Activated naive CD4-positive, alpha-beta T cell treated with anti-CD3 and anti-CD28 coated beads, Interleukin-2, amount 50 U/mL, for 24 hours (primary cell): ENCODE data around the gene CFLAR.

Experiments used
- H3K27ac Mint-ChIP-seq: one replicate; pipeline ENCODE4 v1.8.0; 2021; ENCODE audit warnings: mild to moderate bottlenecking, mixed read lengths
- H3K27me3 Mint-ChIP-seq: one replicate; pipeline ENCODE4 v1.8.0; 2021; ENCODE audit warnings: mixed read lengths
- H3K36me3 Mint-ChIP-seq: one replicate; pipeline ENCODE4 v1.8.0; 2021; ENCODE audit warnings: mixed read lengths
- H3K4me1 Mint-ChIP-seq: one replicate; pipeline ENCODE4 v1.8.0; 2021; ENCODE audit warnings: mixed read lengths
- H3K4me3 Mint-ChIP-seq: one replicate; pipeline ENCODE4 v1.8.0; 2021; ENCODE audit warnings: mild to moderate bottlenecking, mixed read lengths
- H3K9me3 Mint-ChIP-seq: one replicate; pipeline ENCODE4 v1.8.0; 2021; ENCODE audit warnings: mixed read lengths

CFLAR gene

GRCh38 chr2:201116115-201116958, at the start of gene CFLAR:
CFLAR (plus strand) TSS chr2:201116164; CDS start chr2:201129866, 13,702 bp downstream.
- Mint-ChIP-seq H3K36me3 (peaks cover 10% of the 10 kb centered on the region), H3K9me3 (no peaks in the 10 kb centered on the region), H3K27ac (peak within 1 kb of the TSS; percentile 100), H3K4me1 (peaks cover 27% of the 10 kb centered on the region), H3K27me3 (no peaks in the 10 kb centered on the region), H3K4me3 (peak within 1 kb of the TSS; percentile 96)

GRCh38 chr2:201070948-201071478, 45.0 kb upstream of the CFLAR start:
- Mint-ChIP-seq H3K27me3 (no peaks in the 10 kb centered on the region), H3K4me3 (peak overlapping the region; percentile 98), H3K27ac (peak overlapping the region; percentile 95), H3K36me3 (no peaks in the 10 kb centered on the region), H3K4me1 (peaks cover 66% of the 10 kb centered on the region), H3K9me3 (no peaks in the 10 kb centered on the region)

GRCh38 chr2:201071479-201072200, 44.3 kb upstream of the CFLAR start, which contains the start of the genes HYCC2 and NDUFB3:
HYCC2 (minus strand) TSS chr2:201071671; CDS start chr2:201024009, 47,662 bp downstream.
NDUFB3 (plus strand) TSS chr2:201072001; CDS start chr2:201078883, 6,882 bp downstream.
- Mint-ChIP-seq H3K9me3 (no peaks in the 10 kb centered on the region), H3K36me3 (no peaks in the 10 kb centered on the region), H3K4me3 (peak within 1 kb of the TSS; percentile 98), H3K4me1 (peaks cover 64% of the 10 kb centered on the region), H3K27ac (peak within 1 kb of the TSS; percentile 95), H3K27me3 (no peaks in the 10 kb centered on the region)

GRCh38 chr2:201072201-201072530, 43.8 kb upstream of the CFLAR start:
- H3K27ac Mint-ChIP-seq = peak overlapping the region; percentile 95
- peak overlapping the region; percentile 98 for H3K4me3 Mint-ChIP-seq
- H3K27me3 Mint-ChIP-seq = no peaks in the 10 kb centered on the region
- no peaks in the 10 kb centered on the region for H3K9me3 Mint-ChIP-seq
- H3K4me1 Mint-ChIP-seq = peaks cover 59% of the 10 kb centered on the region
- H3K36me3 Mint-ChIP-seq = no peaks in the 10 kb centered on the region

GRCh38 chr2:201073071-201073470, 42.9 kb upstream of the CFLAR start:
- Mint-ChIP-seq H3K4me1 (peaks cover 55% of the 10 kb centered on the region), H3K27ac (peak overlapping the region; percentile 41)

GRCh38 chr2:201074996-201075395, 41.0 kb upstream of the CFLAR start:
- peaks cover 43% of the 10 kb centered on the region for H3K4me1 Mint-ChIP-seq
- no peaks in the 10 kb centered on the region for H3K36me3 Mint-ChIP-seq
- H3K4me3 Mint-ChIP-seq = no peak overlapping the region
- H3K27ac Mint-ChIP-seq = peak overlapping the region; percentile 23
- H3K9me3 Mint-ChIP-seq = no peaks in the 10 kb centered on the region
- H3K27me3 Mint-ChIP-seq = no peaks in the 10 kb centered on the region

More at GRCh38 chr2:201073071-201073470, 42.9 kb upstream of the CFLAR start:
- H3K36me3 Mint-ChIP-seq = no peaks in the 10 kb centered on the region
- H3K4me3 Mint-ChIP-seq = peak overlapping the region; percentile 83
- no peaks in the 10 kb centered on the region for H3K9me3 Mint-ChIP-seq
- no peaks in the 10 kb centered on the region for H3K27me3 Mint-ChIP-seq

- no peak overlapping the region for H3K27ac Mint-ChIP-seq
- no peaks in the 10 kb centered on the region for H3K27me3 Mint-ChIP-seq
- H3K9me3 Mint-ChIP-seq = no peaks in the 10 kb centered on the region
- no peak overlapping the region for H3K4me3 Mint-ChIP-seq
- H3K4me1 Mint-ChIP-seq = peaks cover 11% of the 10 kb centered on the region
- H3K36me3 Mint-ChIP-seq = peaks cover 2% of the 10 kb centered on the region
Measured at GRCh38 chr2:201084863-201085262, 31.1 kb upstream of the CFLAR start.

GRCh38 chr2:201090574-201090973, 25.4 kb upstream of the CFLAR start:
- peaks cover 3% of the 10 kb centered on the region for H3K4me1 Mint-ChIP-seq
- no peak overlapping the region for H3K27ac Mint-ChIP-seq
- no peaks in the 10 kb centered on the region for H3K9me3 Mint-ChIP-seq
- H3K4me3 Mint-ChIP-seq = no peak overlapping the region
- H3K36me3 Mint-ChIP-seq = peaks cover 2% of the 10 kb centered on the region
- no peaks in the 10 kb centered on the region for H3K27me3 Mint-ChIP-seq

- Mint-ChIP-seq H3K27ac (no peak overlapping the region), H3K4me3 (no peak overlapping the region)
Measured at GRCh38 chr2:201093573-201093972, 22.4 kb upstream of the CFLAR start.

GRCh38 chr2:201100497-201100896, 15.5 kb upstream of the CFLAR start:
- H3K27me3 Mint-ChIP-seq = no peaks in the 10 kb centered on the region
- no peaks in the 10 kb centered on the region for H3K36me3 Mint-ChIP-seq
- no peaks in the 10 kb centered on the region for H3K4me1 Mint-ChIP-seq
- no peak overlapping the region for H3K4me3 Mint-ChIP-seq
- H3K9me3 Mint-ChIP-seq = no peaks in the 10 kb centered on the region
- H3K27ac Mint-ChIP-seq = no peak overlapping the region

More at GRCh38 chr2:201093573-201093972, 22.4 kb upstream of the CFLAR start:
- H3K27me3 Mint-ChIP-seq = no peaks in the 10 kb centered on the region
- H3K36me3 Mint-ChIP-seq = peaks cover 2% of the 10 kb centered on the region
- peaks cover 3% of the 10 kb centered on the region for H3K4me1 Mint-ChIP-seq
- no peaks in the 10 kb centered on the region for H3K9me3 Mint-ChIP-seq

GRCh38 chr2:201105759-201106158, 10.2 kb upstream of the CFLAR start:
- no peaks in the 10 kb centered on the region for H3K27me3 Mint-ChIP-seq
- H3K4me1 Mint-ChIP-seq = no peaks in the 10 kb centered on the region
- H3K36me3 Mint-ChIP-seq = peaks cover 4% of the 10 kb centered on the region
- H3K4me3 Mint-ChIP-seq = no peak overlapping the region
- H3K9me3 Mint-ChIP-seq = no peaks in the 10 kb centered on the region
- H3K27ac Mint-ChIP-seq = no peak overlapping the region

GRCh38 chr2:201107624-201108023, 8.3 kb upstream of the CFLAR start:
- no peak overlapping the region for H3K27ac Mint-ChIP-seq

GRCh38 chr2:201108341-201108740, 7.6 kb upstream of the CFLAR start:
- Mint-ChIP-seq H3K27me3 (no peaks in the 10 kb centered on the region), H3K9me3 (no peaks in the 10 kb centered on the region), H3K36me3 (peaks cover 4% of the 10 kb centered on the region), H3K27ac (no peak overlapping the region), H3K4me3 (no peak overlapping the region), H3K4me1 (peaks cover 1% of the 10 kb centered on the region)

More at GRCh38 chr2:201107624-201108023, 8.3 kb upstream of the CFLAR start:
- Mint-ChIP-seq H3K4me3 (no peak overlapping the region), H3K36me3 (peaks cover 4% of the 10 kb centered on the region), H3K27me3 (no peaks in the 10 kb centered on the region), H3K9me3 (no peaks in the 10 kb centered on the region), H3K4me1 (no peaks in the 10 kb centered on the region)

- H3K4me3 Mint-ChIP-seq = no peak overlapping the region
- peaks cover 4% of the 10 kb centered on the region for H3K36me3 Mint-ChIP-seq
- H3K9me3 Mint-ChIP-seq = no peaks in the 10 kb centered on the region
- H3K27ac Mint-ChIP-seq = no peak overlapping the region
- H3K27me3 Mint-ChIP-seq = no peaks in the 10 kb centered on the region
- peaks cover 6% of the 10 kb centered on the region for H3K4me1 Mint-ChIP-seq
Measured at GRCh38 chr2:201109186-201109585, 6.8 kb upstream of the CFLAR start.

- Mint-ChIP-seq H3K4me3 (no peak overlapping the region), H3K4me1 (peaks cover 20% of the 10 kb centered on the region), H3K27me3 (no peaks in the 10 kb centered on the region), H3K9me3 (no peaks in the 10 kb centered on the region), H3K36me3 (peaks cover 6% of the 10 kb centered on the region), H3K27ac (no peak overlapping the region)
Measured at GRCh38 chr2:201110615-201111014, 5.3 kb upstream of the CFLAR start.

- Mint-ChIP-seq H3K4me1 (peaks cover 24% of the 10 kb centered on the region), H3K9me3 (no peaks in the 10 kb centered on the region), H3K4me3 (no peak overlapping the region), H3K36me3 (peaks cover 6% of the 10 kb centered on the region), H3K27me3 (no peaks in the 10 kb centered on the region), H3K27ac (no peak overlapping the region)
Measured at GRCh38 chr2:201111096-201111495, 4.9 kb upstream of the CFLAR start.
